Prostate gland (tissue), 2 donors: Measurements from ENCODE around the gene MELTF. TPM values are rescaled to one million over a fixed set of nuclear protein-coding genes. Genes with fewer than 3 reads are reported as not detected.

Experiments used
- DNase-seq: peaks from one replicate; pipeline ENCODE4 v3.0.0-alpha.2; 2019; ENCODE audit warnings: low spot score
- H3K27ac ChIP-seq, 2 donors: fragments of 200-600 bp; sonication (generic); 2 replicates each; pipeline ENCODE4 v1.5.1; 2017 to 2019
- H3K27me3 ChIP-seq: fragments of 200-600 bp; sonication (generic); replicated peaks from 2 replicates; pipeline ENCODE4 v1.5.1; 2019; ENCODE audit not compliant: insufficient read depth
- H3K36me3 ChIP-seq, 2 donors: fragments of 200-600 bp; sonication (generic); 1 replicate in 1 of 2; 2 replicates in 1 of 2; pipeline versions ENCODE4 v1.5.1 to v1.8.1; 2017 to 2019
- H3K4me1 ChIP-seq: fragments of 200-600 bp; sonication (generic); replicated peaks from 2 replicates; pipeline ENCODE4 v1.5.1; 2019
- H3K4me3 ChIP-seq, 2 donors: fragments of 200-600 bp; sonication (generic); 2 replicates each; pipeline ENCODE4 v1.5.1; 2017 to 2019
- H3K9me3 ChIP-seq: fragments of 200-600 bp; sonication (generic); 2 replicates; pipeline ENCODE4 v1.5.1; 2017
- CTCF ChIP-seq, 4 experiments: fragments of 200-600 bp in 2 of 4; fragments of 450-650 bp in 2 of 4; sonication (generic) in 2 of 4; IDR thresholded peaks; 1 replicate in 3 of 4; 2 replicates in 1 of 4; pipeline ENCODE4 v1.5.1; 2016 to 2019; ENCODE audit warnings: antibody characterized with exemption in 4 of 4, mild to moderate bottlenecking in 2 of 4, moderate library complexity in 2 of 4
- POLR2A ChIP-seq: fragments of 450-650 bp; IDR thresholded peaks from one replicate; pipeline ENCODE4 v1.6.1; 2016; ENCODE audit warnings: antibody characterized with exemption, mild to moderate bottlenecking
- POLR2AphosphoS5 ChIP-seq: sonication (generic); formaldehyde crosslinking; IDR thresholded peaks from one replicate; pipeline ENCODE4 v1.6.1; 2017; ENCODE audit warnings: antibody characterized with exemption
- WGBS: methylation state at CpG from one replicate; pipeline ENCODE4 v1.1.5; 2018; 5-methylcytosine and 5-hydroxymethylcytosine counted together
- intact Hi-C: fragments of 100-400 bp; cut with DNase I; formaldehyde crosslinking; loops from one replicate; pipeline ENCODE4 v1.14.2; 2022
- total RNA-seq, 2 donors: library from RNA; depleted of rRNA; stranded (reverse); fragments of >200 nt; gene quantifications; one replicate each; pipeline ENCODE4 v1.1.0, GENCODE V29; 2016

Gene MELTF
- total RNA-seq, 2 donors from 2014 or later, result 6.9 to 9.0 TPM

GRCh38 chr3:197017003-197017402 lies 12.6 kb downstream of the MELTF start:
- whole genome bisulfite sequencing, result 95% methylated on average over 15 of the region's 18 CpGs
- H3K4me3 ChIP-seq, result no peak overlapping the region
- H3K27me3 ChIP-seq, result no peaks in the 10 kb centered on the region
- TF ChIP-seq CTCF (IDR thresholded peaks at IDR 0.05) (no peak), POLR2A (no peak), POLR2AphosphoS5 (no peak)
- intact Hi-C loops, result no loop called here
- no peaks in the 10 kb centered on the region for H3K9me3 ChIP-seq
- DNase-seq, result no peak
- H3K4me1 ChIP-seq, result no peaks in the 10 kb centered on the region
- no peak overlapping the region for H3K27ac ChIP-seq
- no peaks in the 10 kb centered on the region for H3K36me3 ChIP-seq

GRCh38 chr3:197015790-197016736 lies 13.6 kb downstream of the MELTF start:
- Histone ChIP-seq H3K27me3 (no peaks in the 10 kb centered on the region), H3K36me3 (no peaks in the 10 kb centered on the region), H3K27ac (no peak overlapping the region), H3K4me3 (no peak overlapping the region), H3K9me3 (no peaks in the 10 kb centered on the region), H3K4me1 (no peaks in the 10 kb centered on the region)
- TF ChIP-seq POLR2A, result no peak
- no peak for TF ChIP-seq POLR2AphosphoS5
- TF ChIP-seq CTCF (IDR thresholded peaks at IDR 0.05), result no peak
- 92% methylated on average over 26 of the region's 28 CpGs for WGBS
- intact Hi-C loops, result no loop called here
- no peak for DNase-seq

- H3K4me1 ChIP-seq, result no peaks in the 10 kb centered on the region
- no peak for DNase-seq
- no peak overlapping the region for H3K27ac ChIP-seq
- no peaks in the 10 kb centered on the region for H3K27me3 ChIP-seq
- WGBS, result 94% methylated on average over 22 of the region's 22 CpGs
- no peak overlapping the region for H3K4me3 ChIP-seq
- H3K9me3 ChIP-seq, result no peaks in the 10 kb centered on the region
- intact Hi-C loops, result no loop called here
- no peak for TF ChIP-seq POLR2A
- no peak for TF ChIP-seq POLR2AphosphoS5
- TF ChIP-seq CTCF (IDR thresholded peaks at IDR 0.05), result no peak
- H3K36me3 ChIP-seq, result no peaks in the 10 kb centered on the region
Measured at GRCh38 chr3:197014942-197015575, 14.6 kb downstream of the MELTF start.

- no peaks in the 10 kb centered on the region for H3K36me3 ChIP-seq
- WGBS, result over 99% methylated on average over 6 of the region's 6 CpGs
- no peak overlapping the region for H3K4me3 ChIP-seq
- no peak for TF ChIP-seq POLR2A
- no peak for TF ChIP-seq POLR2AphosphoS5
- TF ChIP-seq CTCF (IDR thresholded peaks at IDR 0.05), result no peak
- intact Hi-C loops, result no loop called here
- H3K4me1 ChIP-seq, result no peaks in the 10 kb centered on the region
- H3K27ac ChIP-seq, result no peak overlapping the region
- no peaks in the 10 kb centered on the region for H3K9me3 ChIP-seq
- no peaks in the 10 kb centered on the region for H3K27me3 ChIP-seq
- DNase-seq, result no peak
Measured at GRCh38 chr3:197014024-197014423, 15.6 kb downstream of the MELTF start.
